Endothelial cell of hepatic sinusoid (primary cell): ENCODE measurements around the gene RIBC1.
"Not testable (repeated sequence)": the region's sequence is repeated elsewhere in the genome, so short reads cannot be mapped to it uniquely, and the experiment has no call there.

Experiments
- in situ Hi-C: cut with HindIII; loops from 2 replicates; pipeline ENCODE4 v1.10.0; 2017; ENCODE audit warnings: low sequenced_read_pairs

Gene RIBC1

GRCh38 chrX:53422861-53423306 is at the start of gene RIBC1:
Gene RIBC1, plus strand, starts transcription at chrX:53422873. Its CDS starts 3,404 bp downstream, at chrX:53426277.
- in situ Hi-C loops: no loop called here

GRCh38 chrX:53373307-53373706 is 49.4 kb upstream of the RIBC1 start:
- in situ Hi-C loops: loop anchor here (5.0 kb wide), 1 partner anchor 66 kb away; no protein-coding TSS in a partner anchor

GRCh38 chrX:53374222-53374820 is 48.4 kb upstream of the RIBC1 start:
- in situ Hi-C loops: loop anchor here (5.0 kb wide), 1 partner anchor 67 kb away; no protein-coding TSS in a partner anchor

- in situ Hi-C loops: loop anchor here (5.0 kb wide), 2 partner anchors 37 to 68 kb away; no protein-coding TSS in a partner anchor
These were observed 47.8 kb upstream of the RIBC1 start for GRCh38 chrX:53374923-53375322.

GRCh38 chrX:53376888-53377287 is 45.8 kb upstream of the RIBC1 start:
- in situ Hi-C loops: loop anchor here (5.0 kb wide), 1 partner anchor 35 kb away; no protein-coding TSS in a partner anchor

GRCh38 chrX:53377464-53377863 is 45.2 kb upstream of the RIBC1 start:
- in situ Hi-C loops: loop anchor here (5.0 kb wide), 1 partner anchor 35 kb away; no protein-coding TSS in a partner anchor

- in situ Hi-C loops: loop anchor here (5.0 kb wide), 1 partner anchor 33 kb away; no protein-coding TSS in a partner anchor
These were observed 43.5 kb upstream of the RIBC1 start for GRCh38 chrX:53379008-53379710.

GRCh38 chrX:53379747-53380146 is 42.9 kb upstream of the RIBC1 start:
- in situ Hi-C loops: loop anchor here (5.0 kb wide), 1 partner anchor 33 kb away; no protein-coding TSS in a partner anchor

- in situ Hi-C loops: no loop called here
These were observed 39.1 kb upstream of the RIBC1 start for GRCh38 chrX:53383376-53384076.

- in situ Hi-C loops: no loop called here
These were observed 26.9 kb upstream of the RIBC1 start for GRCh38 chrX:53395605-53396298.

- in situ Hi-C loops: no loop called here
These were observed 24.5 kb upstream of the RIBC1 start for GRCh38 chrX:53398216-53398615.

- in situ Hi-C loops: no loop called here
These were observed 19.1 kb upstream of the RIBC1 start for GRCh38 chrX:53403535-53403934.

- in situ Hi-C loops: loop anchor here (5.0 to 10.0 kb wide), 2 partner anchors 35 to 58 kb away; no protein-coding TSS in a partner anchor
These were observed 10.2 kb upstream of the RIBC1 start for GRCh38 chrX:53412446-53412845.

GRCh38 chrX:53420351-53420750 is 2.3 kb upstream of the RIBC1 start:
- in situ Hi-C loops: not testable (repeated sequence)

- in situ Hi-C loops: no loop called here
These were observed 1.5 kb upstream of the RIBC1 start for GRCh38 chrX:53421125-53421524.

GRCh38 chrX:53421772-53422085 is 944 bp upstream of the RIBC1 start:
- in situ Hi-C loops: no loop called here

- in situ Hi-C loops: no loop called here
These were observed 400 bp upstream of the RIBC1 start, which contains the start of gene SMC1A for GRCh38 chrX:53422086-53422860. Gene SMC1A, minus strand, starts transcription at chrX:53422654. Its CDS starts 54 bp downstream, at chrX:53422600.

GRCh38 chrX:53429755-53430154 is 7.1 kb downstream of the RIBC1 start:
- in situ Hi-C loops: no loop called here

GRCh38 chrX:53430231-53430630 is 7.6 kb downstream of the RIBC1 start:
- in situ Hi-C loops: no loop called here
